HG03571 (cell line): ENCODE results near the gene TUBB3.
A peak's percentile ranks its signal among the peaks of the same experiment; 100 is the strongest.
"Not testable (repeated sequence)": the region's sequence is repeated elsewhere in the genome, so short reads cannot be mapped to it uniquely, and the experiment has no call there.

Experiments used
- ATAC-seq: cut with Tn5 transposase; IDR thresholded peaks from one replicate; pipeline ENCODE4 v1.9.1; 2021; ENCODE audit not compliant: unreplicated experiment

The TUBB3 gene

DNA sequence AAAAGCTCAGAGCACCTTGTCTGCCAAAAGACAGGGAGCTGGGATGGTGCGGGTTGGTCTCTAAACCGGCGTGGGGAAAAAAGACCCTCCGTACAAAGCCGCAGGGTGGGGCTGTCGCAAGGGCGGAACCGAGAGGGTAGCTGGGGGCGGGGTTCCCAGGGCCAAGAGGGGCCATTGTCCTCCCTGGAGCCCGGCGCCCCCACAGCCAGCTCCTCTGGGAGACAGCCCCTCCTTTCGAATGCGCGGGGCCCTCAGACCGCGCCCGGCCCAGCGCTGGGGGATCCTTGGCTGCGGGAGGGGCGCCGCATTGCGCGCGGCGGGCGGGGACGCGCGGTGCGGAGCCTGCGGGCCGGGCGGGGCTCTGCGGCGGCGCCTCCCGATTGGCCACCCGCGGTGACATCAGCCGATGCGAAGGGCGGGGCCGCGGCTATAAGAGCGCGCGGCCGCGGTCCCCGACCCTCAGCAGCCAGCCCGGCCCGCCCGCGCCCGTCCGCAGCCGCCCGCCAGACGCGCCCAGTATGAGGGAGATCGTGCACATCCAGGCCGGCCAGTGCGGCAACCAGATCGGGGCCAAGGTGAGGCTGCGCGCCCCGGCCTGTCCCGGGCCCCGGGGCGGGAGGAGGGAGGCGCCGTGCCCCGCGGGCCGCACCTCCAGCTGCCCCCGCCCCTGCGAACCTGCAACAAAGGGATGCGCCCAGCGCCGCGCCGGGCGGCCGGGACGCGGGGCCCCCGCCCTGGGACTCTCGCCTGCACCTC, at the start of gene TUBB3:
TSS of gene TUBB3 (plus strand) at position 459 of the 756 bp plus-strand sequence. CDS start at position 519, 60 bp downstream.
- ATAC-seq: no peak

DNA sequence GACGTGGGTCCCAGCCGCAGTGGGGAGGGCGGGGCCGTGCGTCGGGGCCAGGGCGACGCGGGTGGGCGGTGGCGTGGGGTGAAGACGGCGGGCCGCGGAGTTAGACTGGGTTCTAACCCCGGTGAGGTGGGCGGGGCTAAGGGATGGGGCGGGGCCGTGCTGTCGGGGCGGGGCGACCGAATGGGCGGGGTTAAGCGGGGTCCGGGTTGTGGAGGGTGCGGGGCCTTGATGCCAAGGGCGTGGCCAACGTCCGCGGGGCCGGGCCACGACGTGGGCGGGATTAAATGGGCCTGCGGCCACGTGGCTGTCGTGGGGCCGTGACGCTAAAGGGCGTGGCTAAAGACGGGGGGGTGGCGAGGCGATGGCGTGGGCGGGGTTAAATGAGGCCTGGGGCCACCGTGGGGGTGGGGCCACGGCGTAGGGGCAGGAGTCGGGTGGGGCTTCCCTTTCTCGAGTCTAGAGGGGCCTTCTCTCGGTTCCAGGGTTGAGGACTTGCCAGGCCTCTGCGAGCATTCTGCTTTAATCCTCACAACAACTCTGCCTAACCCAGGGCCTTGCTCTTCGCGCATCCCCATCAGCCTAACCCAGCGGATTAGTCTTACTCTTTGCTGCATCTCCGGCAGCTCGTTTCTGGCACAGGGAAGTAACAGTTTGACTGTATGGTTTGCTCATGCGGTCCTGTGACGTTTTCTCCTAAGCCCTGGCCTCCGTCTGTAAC, 49.0 kb upstream of the TUBB3 start:
- peak; percentile 59 for ATAC-seq

DNA sequence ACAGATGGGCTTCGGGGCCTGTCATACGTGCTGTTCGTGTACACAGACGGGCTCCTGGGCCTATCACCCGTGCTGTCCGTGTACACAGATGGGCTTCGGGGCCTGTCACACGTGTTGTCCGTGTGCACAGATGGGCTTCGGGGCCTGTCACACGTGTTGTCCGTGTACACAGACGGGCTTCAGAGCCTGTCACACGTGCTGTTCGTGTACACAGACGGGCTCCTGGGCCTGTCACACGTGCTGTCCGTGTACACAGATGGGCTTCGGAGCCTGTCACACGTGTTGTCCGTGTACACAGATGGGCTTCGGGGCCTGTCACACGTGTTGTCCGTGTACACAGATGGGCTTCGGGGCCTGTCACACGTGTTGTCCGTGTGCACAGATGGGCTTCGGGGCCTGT, 44.0 kb upstream of the TUBB3 start:
- not testable (repeated sequence) for ATAC-seq

DNA sequence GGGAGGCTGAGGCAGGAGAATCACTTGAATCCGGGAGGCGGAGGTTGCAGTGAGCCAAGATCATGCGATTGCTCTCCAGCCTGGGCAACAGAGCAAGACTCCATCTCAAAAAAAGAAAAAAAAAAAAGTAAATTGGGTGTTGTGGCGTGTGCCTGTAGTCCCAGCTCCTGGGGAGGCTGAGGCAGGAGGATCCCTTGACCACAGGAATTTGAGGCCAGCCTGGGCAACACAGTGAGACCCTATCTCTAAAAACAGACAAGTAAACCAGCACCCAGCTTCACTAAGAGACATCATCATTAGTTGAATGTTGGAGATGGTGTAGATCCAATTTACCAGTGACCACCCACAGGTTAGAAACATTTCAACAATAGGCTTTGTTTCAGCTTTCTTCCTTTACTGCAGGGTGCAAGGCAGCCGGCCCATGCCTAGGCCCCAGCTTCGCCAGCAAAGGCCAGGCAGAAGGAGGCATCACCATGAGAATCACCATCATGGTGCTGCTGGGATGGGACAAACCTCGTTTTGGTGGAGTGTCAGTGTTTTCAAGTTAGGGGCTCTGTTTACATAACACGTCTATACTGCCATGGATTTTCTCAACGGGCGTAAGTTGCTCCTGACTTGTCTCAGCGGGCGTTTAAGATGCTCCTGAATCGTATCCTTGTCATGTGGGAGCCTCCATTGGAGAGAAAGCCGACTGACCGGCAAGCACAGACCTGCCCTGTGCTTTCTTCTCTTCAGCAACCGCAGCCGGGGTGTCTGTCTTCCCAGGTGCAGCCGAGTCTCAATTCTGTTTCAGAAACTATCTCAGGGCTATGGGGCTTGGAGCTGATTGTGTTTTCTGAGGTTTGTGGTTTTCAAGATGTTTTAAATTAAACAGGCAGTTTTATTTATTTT, 42.4 kb upstream of the TUBB3 start:
- no peak for ATAC-seq

DNA sequence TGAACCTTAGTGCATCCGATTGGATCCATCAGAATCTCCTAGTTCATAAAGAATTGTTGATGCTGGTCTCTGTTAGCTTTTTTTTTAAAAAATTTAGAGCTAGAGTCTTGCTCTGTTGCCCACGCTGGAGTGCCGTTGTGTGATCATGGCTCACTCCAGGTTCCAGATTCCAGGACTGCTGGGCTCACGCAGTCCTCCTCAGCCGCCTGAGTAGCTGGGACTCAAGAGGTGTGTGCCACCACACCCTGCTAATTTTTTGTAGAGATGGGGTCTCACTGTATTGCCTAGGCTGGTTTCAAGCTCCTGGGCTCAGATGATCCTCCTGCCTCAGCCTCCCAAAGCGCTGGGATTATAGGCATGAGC, 41.8 kb upstream of the TUBB3 start:
- ATAC-seq: no peak

DNA sequence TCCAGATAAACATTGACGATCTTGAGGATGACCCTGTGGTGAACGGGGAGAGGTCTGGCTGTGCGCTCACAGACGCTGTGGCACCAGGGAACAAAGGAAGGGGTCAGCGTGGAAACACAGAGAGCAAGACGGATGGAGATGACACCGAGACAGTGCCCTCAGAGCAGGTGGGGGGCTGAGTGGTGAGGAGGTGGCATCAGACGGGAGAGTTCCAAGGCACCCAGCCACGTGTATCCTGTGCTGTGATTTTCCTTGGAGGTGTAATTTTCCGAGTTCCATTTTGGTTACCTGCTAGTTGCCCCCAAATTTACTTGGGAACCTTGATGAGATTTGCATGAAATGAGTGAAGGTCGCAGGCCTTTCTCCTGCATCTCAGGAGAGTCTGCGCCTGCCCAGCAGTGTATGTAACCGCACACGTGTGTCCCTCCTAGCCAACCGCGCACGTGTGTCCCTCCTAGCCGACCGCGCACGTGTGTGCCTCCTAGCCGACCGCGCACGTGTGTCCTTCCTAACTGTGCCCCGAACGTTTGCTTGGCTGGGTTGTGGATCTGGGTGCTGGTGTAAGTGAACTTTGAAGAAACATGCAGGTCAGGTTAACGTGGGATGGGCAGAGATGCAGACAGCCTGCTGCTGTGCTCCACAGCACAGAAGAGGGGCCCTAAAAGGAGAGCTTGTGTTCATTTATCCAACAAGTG, 39.6 kb upstream of the TUBB3 start:
- no peak for ATAC-seq

DNA sequence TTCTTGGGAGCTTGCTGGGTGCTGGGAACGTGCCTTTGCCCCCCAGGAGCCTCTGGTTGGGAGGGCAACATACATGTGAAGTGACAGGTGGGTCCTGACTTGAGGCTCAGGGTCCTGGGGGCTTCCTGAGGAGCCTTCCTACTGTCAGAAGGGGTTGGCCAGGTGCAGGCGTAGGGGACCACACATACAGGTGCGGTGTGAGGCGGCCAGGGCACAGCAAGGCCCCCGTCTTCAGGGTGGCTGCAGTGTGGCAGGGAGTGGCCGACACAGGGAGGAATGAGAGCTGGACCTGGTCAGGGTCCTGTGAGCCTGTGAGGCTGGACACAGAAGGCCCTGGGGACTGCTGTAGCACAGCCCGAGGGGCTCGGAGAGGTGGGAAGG, 39.1 kb upstream of the TUBB3 start:
- ATAC-seq: no peak

DNA sequence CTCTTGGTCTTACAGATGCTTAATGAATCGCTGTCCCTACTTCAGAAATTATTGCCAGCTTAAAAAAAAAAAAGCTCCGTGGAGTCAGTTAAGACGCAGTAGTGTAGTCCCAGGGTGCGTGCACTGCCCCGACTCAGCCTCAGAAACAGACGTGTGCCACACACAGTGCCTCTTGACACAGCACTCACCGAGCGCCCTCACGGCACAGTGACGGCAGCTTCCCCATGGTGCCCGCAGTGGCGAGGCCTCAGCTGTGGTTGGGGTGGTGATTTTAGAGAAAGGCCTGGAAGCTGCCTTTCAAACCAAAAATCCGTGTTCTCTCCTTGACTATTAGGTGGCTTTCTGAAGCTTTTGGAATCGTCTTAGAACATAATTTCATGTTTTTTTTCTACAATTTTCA, 35.9 kb upstream of the TUBB3 start:
- ATAC-seq: no peak

DNA sequence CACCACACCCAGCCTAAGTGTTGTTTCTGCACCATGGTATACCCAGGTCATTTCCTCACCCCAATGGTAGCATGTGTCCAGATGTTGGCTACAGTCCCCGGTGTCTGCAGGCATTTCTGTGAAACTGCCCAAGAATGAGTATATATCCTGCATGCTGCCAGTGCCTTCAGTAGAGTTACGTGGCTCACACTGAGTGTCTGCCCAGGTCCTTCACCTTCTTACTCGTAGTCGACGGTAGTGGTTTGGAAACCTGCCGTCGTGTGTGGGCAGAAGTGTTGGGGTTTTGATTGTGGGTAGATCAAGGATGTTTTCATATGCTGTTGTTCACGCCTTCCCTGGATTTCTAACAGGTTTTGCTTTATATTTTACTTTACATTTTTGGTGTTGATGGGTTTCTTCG, 32.9 kb upstream of the TUBB3 start:
- ATAC-seq: no peak

DNA sequence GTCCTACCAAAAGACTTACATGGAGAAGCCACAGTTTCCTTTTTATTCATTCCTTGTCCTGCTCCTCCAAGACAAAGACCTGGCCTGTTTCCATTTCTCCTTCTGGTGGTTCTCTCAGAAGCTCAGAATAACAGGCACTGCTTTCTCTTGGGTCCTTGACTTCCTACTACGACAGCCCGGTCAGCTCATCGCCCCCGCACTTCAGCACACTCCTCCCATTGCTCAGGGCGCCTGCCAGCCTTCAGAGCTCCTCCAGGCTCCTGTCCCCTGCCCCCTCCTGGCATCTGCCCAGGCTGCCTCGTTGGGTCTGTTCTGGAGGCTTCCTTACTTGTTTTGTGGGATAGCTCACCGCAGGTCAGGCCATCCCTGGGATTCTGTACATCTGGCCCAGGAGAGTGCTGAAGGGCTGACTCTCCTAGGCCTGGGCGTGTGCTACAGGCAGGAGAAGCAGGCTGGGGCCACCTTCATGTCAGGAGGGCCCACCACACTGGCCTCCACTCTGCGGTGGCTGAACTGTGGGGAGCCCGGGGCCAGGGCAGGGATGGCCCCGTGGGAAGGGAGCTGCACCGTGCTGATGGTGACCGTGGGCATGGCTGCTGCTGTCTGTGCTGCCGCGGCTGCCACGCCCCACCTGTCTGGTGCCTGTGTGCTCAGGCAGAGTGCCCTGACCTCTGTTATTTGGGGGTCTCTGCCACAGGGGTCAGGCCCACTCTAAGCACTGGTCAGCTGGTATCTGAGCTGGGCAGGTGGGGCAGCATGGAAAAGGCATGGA, 32.1 kb upstream of the TUBB3 start:
- ATAC-seq: no peak

DNA sequence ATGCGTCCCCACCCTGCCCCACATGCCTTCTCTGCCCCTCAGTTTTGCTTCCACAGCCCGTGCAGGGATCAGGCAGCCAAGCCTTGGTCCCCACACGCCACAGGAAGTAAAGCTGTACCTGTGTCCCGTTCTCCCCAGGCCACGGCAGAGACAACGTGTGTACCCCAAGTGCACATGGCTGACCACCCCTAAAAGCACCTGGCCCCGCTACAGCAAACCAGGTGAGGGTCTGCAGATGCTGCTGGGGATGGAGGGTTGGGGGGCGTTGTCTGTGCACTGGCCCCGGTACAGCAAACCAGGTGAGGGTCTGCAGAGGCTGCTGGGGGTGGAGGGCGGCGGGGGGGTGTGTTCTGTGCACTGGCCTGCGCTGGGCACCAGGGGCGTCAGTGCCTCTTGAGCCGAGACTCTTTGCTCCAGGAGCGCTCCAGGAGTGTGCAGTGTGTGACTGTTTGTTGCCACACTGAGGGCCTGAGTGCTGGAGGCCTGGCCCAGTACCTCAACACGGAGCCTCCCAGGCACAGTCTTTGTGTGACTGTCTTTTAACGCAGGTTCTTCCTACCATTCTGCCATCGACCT, 31.0 kb upstream of the TUBB3 start:
- ATAC-seq: no peak

DNA sequence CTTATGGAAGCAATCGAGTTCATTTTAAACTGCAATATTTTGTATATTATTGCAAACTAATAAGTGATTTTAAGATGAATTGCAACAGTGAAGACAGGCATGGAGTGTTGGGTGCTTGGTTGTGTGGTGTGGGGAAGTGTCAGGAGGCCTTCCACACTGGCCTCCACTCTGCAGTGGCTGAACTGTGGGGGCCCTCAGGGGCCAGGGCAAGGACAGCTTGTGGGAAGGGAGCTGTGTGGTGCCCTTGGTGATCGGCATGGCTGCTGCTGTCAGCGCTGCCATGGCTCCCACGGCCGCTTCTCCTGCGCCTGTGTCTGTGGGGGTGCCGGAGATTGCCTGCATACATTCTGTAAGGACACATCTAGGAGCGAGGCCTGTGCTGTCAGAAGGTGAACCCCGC, 30.5 kb upstream of the TUBB3 start:
- no peak for ATAC-seq

DNA sequence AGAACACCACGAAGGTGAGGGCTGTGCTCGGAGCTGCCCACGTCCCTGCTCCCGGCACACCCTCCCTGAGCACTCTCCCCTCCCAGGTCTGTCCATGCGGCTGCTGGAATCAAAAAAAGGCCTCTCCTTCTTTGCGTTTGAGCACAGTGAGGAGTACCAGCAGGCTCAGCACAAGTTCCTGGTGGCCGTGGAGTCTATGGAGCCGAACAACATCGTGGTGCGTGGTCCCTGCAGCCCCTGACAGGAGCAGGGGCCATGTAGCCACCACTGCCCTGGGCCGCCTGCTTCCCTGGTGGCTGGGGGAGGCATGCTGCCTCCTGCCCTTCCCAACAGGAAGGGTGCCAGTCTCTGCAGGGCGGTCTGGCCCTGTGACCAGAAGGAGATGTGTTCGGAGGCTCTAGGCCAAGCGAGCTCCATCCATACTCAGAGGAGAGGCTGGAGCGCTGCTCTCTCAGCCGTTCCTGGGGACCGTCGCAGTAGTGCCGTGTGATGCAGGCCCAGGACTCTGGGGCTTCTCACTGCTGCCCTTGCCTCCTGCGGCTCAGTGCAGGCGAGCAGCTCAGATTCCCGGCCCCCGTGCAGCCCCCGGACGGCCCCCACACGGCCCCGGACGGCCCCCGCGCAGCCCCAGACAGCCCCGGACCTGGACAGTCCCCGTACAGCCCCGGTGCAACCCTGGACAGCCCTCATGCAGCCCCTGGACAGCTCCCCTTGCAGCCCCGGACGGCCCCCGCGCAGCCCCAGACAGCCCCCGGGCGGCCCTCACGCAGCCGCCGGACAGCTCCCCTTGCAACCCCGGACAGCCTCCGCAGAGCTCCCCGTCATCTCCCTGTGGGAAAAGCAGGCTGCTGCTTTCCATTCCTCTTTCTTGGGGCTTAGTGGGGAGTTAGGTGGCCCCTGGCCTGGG, 29.2 kb upstream of the TUBB3 start:
- ATAC-seq: no peak

DNA sequence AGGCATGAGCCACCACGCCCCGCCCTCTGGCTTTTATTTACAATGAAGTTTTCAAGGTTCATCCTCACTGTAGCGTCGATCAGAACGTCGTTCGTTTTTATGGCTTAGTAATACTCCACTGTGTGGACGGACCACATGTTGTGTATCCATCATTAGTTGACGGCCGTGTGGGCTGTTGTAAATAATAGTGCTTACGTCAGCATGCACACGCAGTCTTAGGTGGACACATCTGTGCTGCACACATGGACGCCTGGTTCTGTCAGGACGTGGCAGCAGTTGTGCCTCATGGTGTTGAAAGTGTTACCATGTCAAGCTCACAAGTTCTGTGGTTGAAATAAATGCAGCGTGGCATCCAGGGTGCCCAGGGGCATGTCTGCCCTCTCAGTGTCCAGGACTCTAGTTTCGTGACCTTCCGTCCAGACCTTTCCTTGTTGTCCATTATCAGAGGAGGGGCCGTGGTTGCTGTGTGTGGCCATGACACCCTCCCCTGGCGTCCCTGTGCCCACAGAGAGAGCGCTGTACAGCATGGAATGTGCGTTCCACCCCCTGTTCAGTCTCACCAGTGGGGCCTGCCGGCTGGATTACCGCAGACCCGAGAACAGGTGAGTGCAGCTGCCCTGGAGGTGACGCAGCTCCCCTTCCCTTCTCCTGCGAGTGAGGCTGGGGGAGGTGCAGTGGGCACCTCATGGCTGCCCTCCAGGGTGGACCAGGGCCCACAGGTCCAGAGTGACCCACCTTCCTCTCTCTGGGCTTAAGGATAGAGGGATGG, 27.5 kb upstream of the TUBB3 start:
- no peak for ATAC-seq

DNA sequence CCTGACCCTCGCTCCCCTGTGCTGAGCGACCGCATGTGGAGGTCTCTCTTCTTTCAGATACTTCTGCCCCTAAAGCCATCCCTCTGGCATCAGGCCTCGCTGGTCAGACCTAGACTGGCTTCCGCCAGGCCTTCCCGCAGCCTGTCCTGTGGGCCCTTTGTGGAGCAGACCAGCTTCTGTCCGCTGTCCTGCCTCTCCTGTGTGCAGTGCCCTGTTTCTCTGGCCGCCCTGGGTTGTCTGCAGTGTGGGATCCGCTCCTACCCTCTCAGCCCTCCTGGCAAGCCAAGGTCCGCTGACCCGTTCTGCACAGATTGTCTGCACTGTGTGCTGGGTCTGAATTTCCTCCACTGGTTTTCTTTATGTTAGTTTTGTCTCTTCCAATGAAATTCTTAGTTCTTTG, 25.9 kb upstream of the TUBB3 start:
- ATAC-seq: no peak

DNA sequence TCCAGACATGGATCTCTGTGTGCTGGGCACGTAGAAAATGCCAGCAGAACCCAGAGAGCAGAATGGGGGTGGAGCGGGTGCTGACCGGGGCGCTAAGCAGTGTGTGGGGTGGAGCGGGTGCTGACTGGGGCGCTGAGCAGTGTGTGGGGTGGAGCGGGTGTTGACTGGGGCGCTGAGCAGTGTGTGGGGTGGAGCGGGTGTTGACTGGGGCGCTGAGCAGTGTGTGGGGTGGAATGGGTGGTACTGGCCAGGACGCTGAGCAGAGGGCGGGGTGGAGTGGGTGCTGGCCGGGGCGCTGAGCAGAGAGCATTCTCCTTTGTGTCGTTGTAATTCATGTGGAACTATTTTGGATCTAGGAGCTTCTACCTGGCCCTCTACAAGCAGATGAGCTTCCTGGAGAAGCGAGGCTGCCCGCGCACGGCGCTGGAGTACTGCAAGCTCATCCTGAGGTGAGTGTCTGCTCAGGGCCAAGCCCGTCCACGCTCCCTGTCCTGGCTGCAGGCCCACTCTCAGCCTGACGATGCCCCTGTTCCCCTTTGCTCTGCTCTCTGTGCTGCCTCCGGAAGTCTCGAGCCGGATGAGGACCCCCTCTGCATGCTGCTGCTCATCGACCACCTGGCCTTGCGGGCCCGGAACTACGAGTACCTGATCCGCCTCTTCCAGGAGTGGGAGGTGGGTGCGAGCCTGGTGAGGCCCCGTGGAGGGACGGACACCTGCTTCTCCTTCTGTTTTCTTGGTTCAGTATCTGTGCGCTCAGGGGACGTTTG, 24.8 kb upstream of the TUBB3 start:
- ATAC-seq: no peak

DNA sequence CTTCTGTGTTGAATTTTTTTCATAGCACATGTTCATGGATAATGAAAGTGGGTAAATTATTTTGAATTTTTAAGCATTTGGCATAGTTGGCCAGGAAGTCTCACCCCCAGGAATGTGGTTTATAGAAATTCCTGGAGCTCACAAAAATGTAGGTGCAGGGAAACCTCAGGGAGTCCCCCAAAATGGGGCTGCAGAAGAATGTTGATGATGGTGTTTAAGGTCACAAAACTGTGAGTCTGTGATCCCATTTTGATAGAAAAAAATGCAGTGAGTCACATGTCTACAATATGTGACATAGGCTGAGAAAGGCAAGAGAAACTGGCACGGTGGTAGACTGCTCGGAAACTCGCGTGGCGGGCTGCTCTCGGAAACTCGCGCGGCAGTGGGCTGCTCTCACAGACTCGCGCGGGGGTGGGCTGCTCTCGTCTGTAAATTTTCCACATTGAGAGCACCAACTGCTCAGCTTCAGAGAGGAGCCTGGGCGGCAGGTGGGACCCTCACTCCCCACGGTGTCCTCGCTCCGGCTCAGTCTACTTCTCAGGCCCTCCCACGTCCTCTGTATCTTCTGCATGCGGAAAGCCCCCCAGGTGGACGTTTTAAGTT, 23.2 kb upstream of the TUBB3 start:
- ATAC-seq: no peak
